RWPE2 (cell line): ENCODE measurements around the gene RNF130.

Source experiments
- ATAC-seq: fragments of 200-7000 bp; cut with Tn5 transposase; 3 replicates; pipeline ENCODE4 v1.9.1; 2021; ENCODE audit warnings: low read depth
- DNase-seq: peaks from one replicate; pipeline ENCODE4 v3.0.0-alpha.2; 2020; ENCODE audit warnings: low spot score
- H3K27ac ChIP-seq: fragments of 450-650 bp; 2 replicates; pipeline ENCODE4 v1.5.1; 2017; ENCODE audit warnings: mild to moderate bottlenecking; ENCODE audit not compliant: poor library complexity, severe bottlenecking
- H3K27me3 ChIP-seq: fragments of 250-450 bp; sonication (Bioruptor Pico); 2 replicates; pipeline ENCODE4 v1.5.1; 2021; ENCODE audit warnings: mild to moderate bottlenecking, moderate library complexity; ENCODE audit not compliant: insufficient read depth, poor library complexity, severe bottlenecking
- H3K36me3 ChIP-seq: fragments of 250-450 bp; sonication (Bioruptor Pico); 2 replicates; pipeline ENCODE4 v1.5.1; 2020; ENCODE audit warnings: low read depth, mild to moderate bottlenecking, moderate library complexity
- H3K4me1 ChIP-seq: fragments of 250-450 bp; sonication (Bioruptor Pico); 2 replicates; pipeline ENCODE4 v1.5.1; 2021; ENCODE audit warnings: mild to moderate bottlenecking, moderate library complexity; ENCODE audit not compliant: insufficient read depth, poor library complexity, severe bottlenecking
- H3K4me3 ChIP-seq: fragments of 250-450 bp; sonication (Bioruptor Pico); 2 replicates; pipeline ENCODE4 v1.5.1; 2021; ENCODE audit warnings: mild to moderate bottlenecking, moderate library complexity; ENCODE audit not compliant: severe bottlenecking
- H3K9me3 ChIP-seq: fragments of 250-450 bp; sonication (Bioruptor Pico); 2 replicates; pipeline ENCODE4 v1.5.1; 2021; ENCODE audit warnings: mild to moderate bottlenecking, moderate library complexity; ENCODE audit not compliant: severe bottlenecking
- TF ChIP-seq, protein P1 (sequence below): fragments of 450-650 bp; IDR thresholded peaks from one replicate; pipeline ENCODE4 v1.5.1; 2017; ENCODE audit warnings: mild to moderate bottlenecking, moderate library complexity; ENCODE audit not compliant: poor library complexity, severe bottlenecking

RNF130 gene

DNA sequence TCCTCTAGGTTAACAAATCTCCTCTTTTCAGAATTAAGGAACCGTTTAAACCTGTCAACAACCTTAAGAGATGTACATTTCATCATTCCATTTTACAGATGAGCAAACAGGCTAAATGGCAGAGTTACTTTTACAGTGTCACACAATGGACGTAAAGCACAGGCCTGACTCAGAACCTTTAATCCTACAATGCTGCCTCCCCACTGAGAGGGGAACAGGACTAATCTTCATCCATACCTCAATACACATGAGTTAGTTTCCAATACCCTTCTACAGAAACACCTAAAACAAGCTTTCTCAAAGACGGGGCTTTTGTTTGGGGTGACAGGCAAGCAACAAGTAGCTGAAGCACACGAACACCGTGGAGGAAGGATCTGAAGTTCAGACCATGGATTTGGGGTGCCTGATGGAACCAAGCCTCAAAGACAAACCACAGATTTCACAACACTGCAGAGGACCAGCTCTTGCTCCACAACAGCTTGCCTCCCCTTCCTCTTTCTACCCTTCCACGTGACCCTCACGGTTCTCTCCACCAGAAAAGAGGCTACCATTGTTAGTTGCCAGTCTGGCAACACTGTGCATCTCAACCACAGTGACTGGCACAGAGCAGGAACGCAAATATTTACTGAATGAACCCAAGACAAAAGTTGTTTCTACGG is 1.8 kb downstream of the RNF130 start:
- Histone ChIP-seq H3K4me1 (peaks cover 11% of the 10 kb centered on the region), H3K27ac (no peak overlapping the region), H3K4me3 (no peak overlapping the region), H3K9me3 (no peaks in the 10 kb centered on the region), H3K27me3 (no peaks in the 10 kb centered on the region), H3K36me3 (no peaks in the 10 kb centered on the region)
- no peak for ATAC-seq
- TF ChIP-seq, protein P1, sequence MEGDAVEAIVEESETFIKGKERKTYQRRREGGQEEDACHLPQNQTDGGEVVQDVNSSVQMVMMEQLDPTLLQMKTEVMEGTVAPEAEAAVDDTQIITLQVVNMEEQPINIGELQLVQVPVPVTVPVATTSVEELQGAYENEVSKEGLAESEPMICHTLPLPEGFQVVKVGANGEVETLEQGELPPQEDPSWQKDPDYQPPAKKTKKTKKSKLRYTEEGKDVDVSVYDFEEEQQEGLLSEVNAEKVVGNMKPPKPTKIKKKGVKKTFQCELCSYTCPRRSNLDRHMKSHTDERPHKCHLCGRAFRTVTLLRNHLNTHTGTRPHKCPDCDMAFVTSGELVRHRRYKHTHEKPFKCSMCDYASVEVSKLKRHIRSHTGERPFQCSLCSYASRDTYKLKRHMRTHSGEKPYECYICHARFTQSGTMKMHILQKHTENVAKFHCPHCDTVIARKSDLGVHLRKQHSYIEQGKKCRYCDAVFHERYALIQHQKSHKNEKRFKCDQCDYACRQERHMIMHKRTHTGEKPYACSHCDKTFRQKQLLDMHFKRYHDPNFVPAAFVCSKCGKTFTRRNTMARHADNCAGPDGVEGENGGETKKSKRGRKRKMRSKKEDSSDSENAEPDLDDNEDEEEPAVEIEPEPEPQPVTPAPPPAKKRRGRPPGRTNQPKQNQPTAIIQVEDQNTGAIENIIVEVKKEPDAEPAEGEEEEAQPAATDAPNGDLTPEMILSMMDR: no peak
- no peak for DNase-seq

DNA sequence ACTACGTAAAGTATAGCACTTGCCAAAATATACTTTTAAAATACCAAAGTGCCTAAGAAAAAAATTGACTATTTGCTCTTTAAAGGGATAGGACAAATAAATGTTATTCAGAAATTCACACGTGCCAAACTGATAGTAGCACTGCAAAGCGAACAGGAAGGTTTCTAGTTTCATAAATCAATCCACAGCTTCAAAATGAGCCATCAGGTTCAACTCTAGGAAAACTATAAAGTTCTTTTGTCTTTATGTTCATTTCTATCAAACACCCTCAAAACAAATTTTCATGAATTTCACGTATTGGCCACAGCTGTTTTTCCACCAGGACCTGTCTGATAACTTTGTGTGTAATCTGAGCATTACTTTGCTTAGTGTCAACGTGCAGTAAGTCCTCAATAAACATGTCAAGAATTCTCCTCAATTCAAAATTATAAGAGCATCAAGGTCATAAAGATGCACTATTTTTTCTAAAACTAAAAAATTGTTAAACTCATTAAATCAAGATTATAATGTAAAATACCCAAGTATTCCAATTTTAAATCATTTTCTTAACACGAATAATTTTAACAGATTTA is 3.0 kb downstream of the RNF130 start:
- H3K4me3 ChIP-seq: no peak overlapping the region
- peaks cover 11% of the 10 kb centered on the region for H3K4me1 ChIP-seq
- no peak for ATAC-seq
- no peaks in the 10 kb centered on the region for H3K27me3 ChIP-seq
- H3K36me3 ChIP-seq: no peaks in the 10 kb centered on the region
- H3K9me3 ChIP-seq: no peaks in the 10 kb centered on the region
- TF ChIP-seq, protein P1: no peak
- no peak overlapping the region for H3K27ac ChIP-seq
- DNase-seq: no peak

DNA sequence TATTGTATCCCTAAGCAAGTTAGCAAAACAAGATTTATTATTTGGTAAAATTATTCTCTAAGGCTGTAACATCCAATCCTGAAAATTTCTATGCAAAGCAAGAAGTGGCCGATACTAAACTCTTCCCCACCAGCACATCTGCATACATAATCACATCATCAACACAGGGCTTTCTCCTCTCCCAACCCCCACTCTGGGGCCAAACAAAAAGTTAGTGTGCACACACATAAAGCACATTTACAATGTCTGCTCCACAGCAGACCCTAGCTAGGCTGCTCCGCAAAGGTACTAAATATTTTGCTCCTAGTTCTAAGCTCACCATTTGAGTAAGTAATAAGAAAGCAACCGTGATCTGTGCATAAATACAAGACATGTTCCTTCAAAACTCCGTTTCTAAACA is 3.6 kb downstream of the RNF130 start:
- Histone ChIP-seq H3K27ac (no peak overlapping the region), H3K4me3 (no peak overlapping the region), H3K9me3 (no peaks in the 10 kb centered on the region), H3K36me3 (no peaks in the 10 kb centered on the region), H3K4me1 (peaks cover 11% of the 10 kb centered on the region), H3K27me3 (no peaks in the 10 kb centered on the region)
- no peak for ATAC-seq
- TF ChIP-seq, protein P1: no peak
- no peak for DNase-seq

DNA sequence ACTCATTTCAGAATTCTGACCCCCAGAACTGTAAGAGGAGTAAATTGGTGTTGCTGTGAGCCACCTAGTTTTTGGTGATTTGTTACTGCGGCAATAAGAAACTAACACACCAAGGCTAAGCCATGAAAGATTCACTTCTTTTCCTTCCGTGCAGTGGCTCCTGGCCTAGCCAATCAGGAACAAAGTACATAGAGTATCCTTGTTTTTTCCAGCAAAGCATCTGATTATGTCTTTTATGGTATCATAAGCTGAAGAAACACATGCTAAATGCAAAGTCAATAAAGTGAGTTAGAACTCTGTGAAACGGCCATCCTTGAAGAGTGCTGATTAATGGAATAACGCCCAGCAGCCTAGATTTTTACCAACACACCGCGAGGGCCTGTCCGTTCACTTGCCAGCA is 11.4 kb downstream of the RNF130 start:
- peaks cover 11% of the 10 kb centered on the region for H3K4me1 ChIP-seq
- TF ChIP-seq, protein P1: no peak

DNA sequence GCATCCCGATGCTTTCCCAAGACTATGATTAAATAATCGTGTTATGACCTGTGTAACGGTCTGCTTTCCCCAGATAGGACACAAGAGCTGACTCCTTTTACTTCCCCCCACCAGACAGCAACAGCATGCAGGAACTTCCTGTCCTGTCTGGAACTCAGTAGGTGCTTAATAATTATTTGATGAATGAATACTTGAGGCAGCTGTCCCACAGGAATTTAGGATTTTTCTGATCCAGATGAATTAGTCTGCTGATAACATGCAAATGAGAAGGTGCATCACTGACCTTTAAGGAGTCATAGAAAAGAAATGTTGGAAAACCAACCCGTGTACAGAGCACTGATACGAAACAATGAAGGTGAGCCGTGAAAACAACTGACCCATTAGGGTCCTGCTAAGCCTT is 12.2 kb downstream of the RNF130 start:
- H3K27ac ChIP-seq: no peak overlapping the region
- H3K27me3 ChIP-seq: no peaks in the 10 kb centered on the region
- H3K4me3 ChIP-seq: no peak overlapping the region
- DNase-seq: no peak
- ATAC-seq: no peak
- TF ChIP-seq, protein P1: no peak
- peaks cover 11% of the 10 kb centered on the region for H3K4me1 ChIP-seq
- no peaks in the 10 kb centered on the region for H3K9me3 ChIP-seq
- no peaks in the 10 kb centered on the region for H3K36me3 ChIP-seq

More for the DNA sequence above, 11.4 kb downstream of the RNF130 start:
- Histone ChIP-seq H3K9me3 (no peaks in the 10 kb centered on the region), H3K27ac (no peak overlapping the region), H3K27me3 (no peaks in the 10 kb centered on the region), H3K4me3 (no peak overlapping the region), H3K36me3 (no peaks in the 10 kb centered on the region)
- ATAC-seq (no peak), DNase-seq (no peak)
